C4-2B (cell line): ENCODE results near the gene PAK5.

Experiments
- ZFX ChIP-seq: fragments of 450-650 bp; IDR thresholded peaks from 2 replicates; pipeline ENCODE4 v1.6.1; 2017
- TF ChIP-seq, protein P1 (sequence below): fragments of 450-650 bp; conservative IDR thresholded peaks from 2 replicates; pipeline ENCODE4 v1.5.1; 2017; ENCODE audit warnings: mild to moderate bottlenecking

DNA sequence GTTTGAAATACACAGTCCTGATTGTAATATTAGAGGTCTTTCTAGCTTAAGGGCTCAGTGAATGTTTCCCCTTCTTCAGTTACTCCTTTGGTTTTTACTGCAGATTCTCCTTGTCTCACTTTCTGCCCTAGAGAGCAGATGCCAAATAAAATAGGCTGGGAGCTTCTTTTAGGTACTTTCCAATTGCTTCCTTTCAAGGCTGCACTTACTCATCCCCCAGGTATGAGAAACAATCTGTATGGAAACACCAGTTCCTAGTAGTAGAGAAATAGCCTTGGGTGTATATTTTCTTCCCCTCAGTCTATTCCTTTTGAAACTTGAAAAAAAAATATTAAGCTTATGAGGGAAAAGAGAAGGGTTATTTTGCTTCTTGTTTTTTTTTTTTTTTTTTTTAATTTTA, 139.7 kb downstream of the PAK5 start:
- TF ChIP-seq, protein P1, sequence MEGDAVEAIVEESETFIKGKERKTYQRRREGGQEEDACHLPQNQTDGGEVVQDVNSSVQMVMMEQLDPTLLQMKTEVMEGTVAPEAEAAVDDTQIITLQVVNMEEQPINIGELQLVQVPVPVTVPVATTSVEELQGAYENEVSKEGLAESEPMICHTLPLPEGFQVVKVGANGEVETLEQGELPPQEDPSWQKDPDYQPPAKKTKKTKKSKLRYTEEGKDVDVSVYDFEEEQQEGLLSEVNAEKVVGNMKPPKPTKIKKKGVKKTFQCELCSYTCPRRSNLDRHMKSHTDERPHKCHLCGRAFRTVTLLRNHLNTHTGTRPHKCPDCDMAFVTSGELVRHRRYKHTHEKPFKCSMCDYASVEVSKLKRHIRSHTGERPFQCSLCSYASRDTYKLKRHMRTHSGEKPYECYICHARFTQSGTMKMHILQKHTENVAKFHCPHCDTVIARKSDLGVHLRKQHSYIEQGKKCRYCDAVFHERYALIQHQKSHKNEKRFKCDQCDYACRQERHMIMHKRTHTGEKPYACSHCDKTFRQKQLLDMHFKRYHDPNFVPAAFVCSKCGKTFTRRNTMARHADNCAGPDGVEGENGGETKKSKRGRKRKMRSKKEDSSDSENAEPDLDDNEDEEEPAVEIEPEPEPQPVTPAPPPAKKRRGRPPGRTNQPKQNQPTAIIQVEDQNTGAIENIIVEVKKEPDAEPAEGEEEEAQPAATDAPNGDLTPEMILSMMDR, result no peak
- no peak for TF ChIP-seq ZFX
